ENCODE data around the gene CDH19. TPM values are rescaled to one million over a fixed set of nuclear protein-coding genes. Genes with fewer than 3 reads are reported as not detected.

The CDH19 gene
- total RNA-seq, 3 donors from 2014 or later: 0.64 to 12.9 (median 0.98) TPM

GRCh38 chr18:66641056-66641455 is 37.2 kb upstream of the CDH19 start:
- no peak for DNase-seq (ENCODE audit: low spot score in 2 of 2)
- H3K36me3 ChIP-seq: no peaks in the 10 kb centered on the region
- no peak for TF ChIP-seq POLR2A (IDR thresholded peaks at IDR 0.05)
- TF ChIP-seq CTCF (IDR thresholded peaks at IDR 0.05): no peak
- TF ChIP-seq POLR2AphosphoS5 (IDR thresholded peaks at IDR 0.05): no peak
- intact Hi-C loops (cut with DNase I; ENCODE audit: low total_unique reads): no loop called here
- H3K27me3 ChIP-seq: no peaks in the 10 kb centered on the region
- H3K4me3 ChIP-seq: no peak overlapping the region
- no peaks in the 10 kb centered on the region for H3K4me1 ChIP-seq
- no peak overlapping the region for H3K27ac ChIP-seq
- H3K9me3 ChIP-seq: no peaks in the 10 kb centered on the region

- Histone ChIP-seq H3K9me3 (no peaks in the 10 kb centered on the region), H3K4me1 (no peaks in the 10 kb centered on the region), H3K36me3 (no peaks in the 10 kb centered on the region), H3K4me3 (no peak overlapping the region), H3K27me3 (no peaks in the 10 kb centered on the region), H3K27ac (no peak overlapping the region)
- intact Hi-C loops (cut with DNase I; ENCODE audit: low total_unique reads): no loop called here
- TF ChIP-seq POLR2AphosphoS5 (IDR thresholded peaks at IDR 0.05): no peak
- TF ChIP-seq POLR2A (IDR thresholded peaks at IDR 0.05): no peak
- no peak for DNase-seq (ENCODE audit: low spot score in 2 of 2)
These were observed 36.5 kb upstream of the CDH19 start for GRCh38 chr18:66640431-66640830.

GRCh38 chr18:66638856-66639629 is 35.2 kb upstream of the CDH19 start:
- Histone ChIP-seq H3K36me3 (no peaks in the 10 kb centered on the region), H3K4me1 (no peaks in the 10 kb centered on the region), H3K9me3 (no peaks in the 10 kb centered on the region), H3K27ac (no peak overlapping the region), H3K27me3 (no peaks in the 10 kb centered on the region), H3K4me3 (no peak overlapping the region)
- intact Hi-C loops (cut with DNase I; ENCODE audit: low total_unique reads): no loop called here
- TF ChIP-seq POLR2AphosphoS5 (IDR thresholded peaks at IDR 0.05) (no peak), CTCF (IDR thresholded peaks at IDR 0.05) (no peak), POLR2A (IDR thresholded peaks at IDR 0.05) (no peak)
- no peak for DNase-seq (ENCODE audit: low spot score in 2 of 2)

- Histone ChIP-seq H3K4me3 (no peak overlapping the region), H3K27me3 (no peaks in the 10 kb centered on the region), H3K4me1 (no peaks in the 10 kb centered on the region), H3K36me3 (no peaks in the 10 kb centered on the region), H3K9me3 (no peaks in the 10 kb centered on the region), H3K27ac (no peak overlapping the region)
- no peak for TF ChIP-seq CTCF (IDR thresholded peaks at IDR 0.05)
- TF ChIP-seq POLR2AphosphoS5 (IDR thresholded peaks at IDR 0.05): no peak
- intact Hi-C loops (cut with DNase I; ENCODE audit: low total_unique reads): no loop called here
- no peak for DNase-seq (ENCODE audit: low spot score in 2 of 2)
These were observed 31.5 kb upstream of the CDH19 start for GRCh38 chr18:66635342-66635741.

- Histone ChIP-seq H3K9me3 (no peaks in the 10 kb centered on the region), H3K4me1 (no peaks in the 10 kb centered on the region), H3K4me3 (no peak overlapping the region), H3K27ac (no peak overlapping the region), H3K36me3 (no peaks in the 10 kb centered on the region), H3K27me3 (no peaks in the 10 kb centered on the region)
- intact Hi-C loops (cut with DNase I; ENCODE audit: low total_unique reads): no loop called here
- DNase-seq (ENCODE audit: low spot score in 2 of 2): no peak
- TF ChIP-seq POLR2AphosphoS5 (IDR thresholded peaks at IDR 0.05): no peak
- TF ChIP-seq CTCF (IDR thresholded peaks at IDR 0.05): no peak
- no peak for TF ChIP-seq POLR2A (IDR thresholded peaks at IDR 0.05)
These were observed 28.9 kb upstream of the CDH19 start for GRCh38 chr18:66632756-66633155.

All from breast epithelium (tissue), 4 donors.